ENCODE measurements around the gene ADGRD2. TPM values are rescaled to one million over a fixed set of nuclear protein-coding genes. Genes with fewer than 3 reads are reported as not detected.

Gene ADGRD2
- polyA plus RNA-seq, 3 donors: not detected

- H4K20me1 ChIP-seq (ENCODE audit: insufficient read depth, low read length): no peaks in the 10 kb centered on the region
- H3K27ac ChIP-seq (ENCODE audit: low read depth in 1 of 2, low read length in 2 of 2): no peak overlapping the region
- no peak for DNase-seq
- no peak for TF ChIP-seq CTCF (IDR thresholded peaks at IDR 0.05)
- intact Hi-C loops (cut with micrococcal nuclease): no loop called here
- Mint-ChIP-seq H3K27ac (no peak overlapping the region), H3K27me3 (ENCODE audit: low read depth in 3 of 3) (peaks cover 8 to 25% (median 11%) of the 10 kb centered on the region in 3 donors), H3K9me3 (peaks cover 0 to 4% (median 1%) of the 10 kb centered on the region in 7 donors), H3K36me3 (no peaks in the 10 kb centered on the region), H3K4me1 (no peaks in the 10 kb centered on the region), H3K4me3 (no peak overlapping the region)
- H3K9me3 ChIP-seq (replicated peaks in 1 of 2; ENCODE audit: control insufficient read depth in 1 of 2, insufficient read depth in 1 of 2, low read length in 2 of 2): no peaks in the 10 kb centered on the region
- H3K36me3 ChIP-seq (replicated peaks in 1 of 2; ENCODE audit: control insufficient read depth in 1 of 2, insufficient read depth in 2 of 2, low read length in 2 of 2): no peaks in the 10 kb centered on the region
- H3K27me3 ChIP-seq (ENCODE audit: control insufficient read depth in 2 of 2, insufficient read depth in 2 of 2, low read length in 2 of 2): peaks cover 0 to 4% of the 10 kb centered on the region in 2 donors
- no peak overlapping the region for H3K9ac ChIP-seq (ENCODE audit: insufficient read depth, low read length, poor library complexity, severe bottlenecking)
- no peak overlapping the region for H2AFZ ChIP-seq (ENCODE audit: insufficient read depth, low read depth, low read length, poor library complexity, severe bottlenecking)
- H3K4me3 ChIP-seq (replicated peaks in 1 of 3; ENCODE audit: low read depth in 2 of 3, low read length in 3 of 3): no peak overlapping the region
- no peaks in the 10 kb centered on the region for H3K79me2 ChIP-seq (ENCODE audit: insufficient read depth, low read length)
- no peaks in the 10 kb centered on the region for H3K4me1 ChIP-seq (ENCODE audit: control insufficient read depth in 1 of 2, insufficient read depth in 2 of 2, low read length in 2 of 2)
- no peak overlapping the region for H3K4me2 ChIP-seq (replicated peaks; ENCODE audit: extremely low read depth, low read length, poor library complexity, severe bottlenecking)
Measured at GRCh38 chr9:124436320-124436719, 13.9 kb upstream of the ADGRD2 start.

DNA sequence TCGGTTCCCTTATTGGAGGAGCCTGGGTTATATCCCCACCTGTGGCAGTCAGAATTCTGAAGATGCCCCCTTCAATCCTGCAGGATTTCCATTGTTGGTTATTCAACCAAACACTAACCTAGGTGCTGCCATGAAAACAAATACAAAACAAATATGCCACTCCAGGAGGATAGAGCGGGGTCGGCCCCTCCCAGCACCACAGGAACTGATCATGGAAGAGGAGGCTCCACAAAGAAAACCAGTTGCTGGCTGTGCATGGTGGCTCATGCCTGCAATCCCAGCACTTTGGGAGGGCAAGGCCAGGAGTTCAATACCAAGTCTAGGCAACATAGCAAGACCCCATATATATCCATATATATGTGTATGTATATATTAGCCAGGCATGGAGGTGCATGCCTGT is 13.2 kb upstream of the ADGRD2 start:
- intact Hi-C loops (cut with micrococcal nuclease): no loop called here
- peaks cover 0 to 7% (median 2%) of the 10 kb centered on the region in 7 donors for H3K9me3 Mint-ChIP-seq
- Histone ChIP-seq H2AFZ (ENCODE audit: insufficient read depth, low read depth, low read length, poor library complexity, severe bottlenecking) (no peak overlapping the region), H3K79me2 (ENCODE audit: insufficient read depth, low read length) (no peaks in the 10 kb centered on the region), H3K27me3 (ENCODE audit: control insufficient read depth in 2 of 2, insufficient read depth in 2 of 2, low read length in 2 of 2) (peaks cover 0 to 5% of the 10 kb centered on the region in 2 donors), H3K27ac (ENCODE audit: low read depth in 1 of 2, low read length in 2 of 2) (no peak overlapping the region), H3K4me1 (ENCODE audit: control insufficient read depth in 1 of 2, insufficient read depth in 2 of 2, low read length in 2 of 2) (no peaks in the 10 kb centered on the region), H3K36me3 (replicated peaks in 1 of 2; ENCODE audit: control insufficient read depth in 1 of 2, insufficient read depth in 2 of 2, low read length in 2 of 2) (no peaks in the 10 kb centered on the region), H3K9me3 (replicated peaks in 1 of 2; ENCODE audit: control insufficient read depth in 1 of 2, insufficient read depth in 1 of 2, low read length in 2 of 2) (no peaks in the 10 kb centered on the region), H3K4me2 (replicated peaks; ENCODE audit: extremely low read depth, low read length, poor library complexity, severe bottlenecking) (no peak overlapping the region), H3K9ac (ENCODE audit: insufficient read depth, low read length, poor library complexity, severe bottlenecking) (no peak overlapping the region), H4K20me1 (ENCODE audit: insufficient read depth, low read length) (no peaks in the 10 kb centered on the region), H3K4me3 (replicated peaks in 1 of 3; ENCODE audit: low read depth in 2 of 3, low read length in 3 of 3) (no peak overlapping the region)
- no peaks in the 10 kb centered on the region for H3K36me3 Mint-ChIP-seq
- no peak for DNase-seq
- WGBS (ENCODE audit: insufficient coverage): no CpG with 5 or more reads among the region's 3 CpGs
- TF ChIP-seq CTCF (IDR thresholded peaks at IDR 0.05): no peak
- H3K27ac Mint-ChIP-seq: no peak overlapping the region
- no peak overlapping the region for H3K4me3 Mint-ChIP-seq
- no peaks in the 10 kb centered on the region for H3K4me1 Mint-ChIP-seq
- peaks cover 15 to 33% (median 16%) of the 10 kb centered on the region in 3 donors for H3K27me3 Mint-ChIP-seq (ENCODE audit: low read depth in 3 of 3)

All from CD14-positive monocyte (primary cell).